GM18505 (cell line): ENCODE measurements around the gene COX18.

Experiments
- ATAC-seq: cut with Tn5 transposase; IDR thresholded peaks from one replicate; pipeline ENCODE4 v1.9.1; 2021; ENCODE audit not compliant: unreplicated experiment
- POLR2A ChIP-seq: IDR thresholded peaks from 4 replicates; pipeline ENCODE4 v1.6.1; 2011; ENCODE audit warnings: borderline replicate concordance; ENCODE audit not compliant: insufficient read depth, insufficient read length; ENCODE audit errors: extremely low read depth

Gene COX18

GRCh38 chr4:73028621-73029020 lies 40.9 kb downstream of the COX18 start:
- no peak for TF ChIP-seq POLR2A
- ATAC-seq: no peak

GRCh38 chr4:73021634-73022033 lies 47.9 kb downstream of the COX18 start:
- TF ChIP-seq POLR2A: no peak
- ATAC-seq: peak; percentile 83

GRCh38 chr4:73019462-73020047 lies 50.0 kb downstream of the COX18 start:
- no peak for TF ChIP-seq POLR2A
- ATAC-seq: no peak

GRCh38 chr4:73018595-73018994 lies 50.9 kb downstream of the COX18 start:
- no peak for TF ChIP-seq POLR2A
- no peak for ATAC-seq

GRCh38 chr4:73013310-73013709 lies 56.2 kb downstream of the COX18 start:
- no peak for ATAC-seq

GRCh38 chr4:73012673-73013072 lies 56.8 kb downstream of the COX18 start:
- no peak for ATAC-seq
- no peak for TF ChIP-seq POLR2A

More at GRCh38 chr4:73013310-73013709, 56.2 kb downstream of the COX18 start:
- TF ChIP-seq POLR2A: no peak

- ATAC-seq: no peak
- no peak for TF ChIP-seq POLR2A
Observed at GRCh38 chr4:73011629-73011985, 57.9 kb downstream of the COX18 start.

- no peak for ATAC-seq
- no peak for TF ChIP-seq POLR2A
Observed at GRCh38 chr4:73010789-73011628, 58.5 kb downstream of the COX18 start.

GRCh38 chr4:73007526-73008100 lies 61.9 kb downstream of the COX18 start:
- no peak for TF ChIP-seq POLR2A
- no peak for ATAC-seq

- TF ChIP-seq POLR2A: no peak
- ATAC-seq: peak; percentile 92
Observed at GRCh38 chr4:73006286-73006990, 63.1 kb downstream of the COX18 start.

- no peak for TF ChIP-seq POLR2A
- no peak for ATAC-seq
Observed at GRCh38 chr4:73005514-73005913, 64.0 kb downstream of the COX18 start.
